ENCODE measurements around the gene FBXO45.

Gene FBXO45

GRCh38 chr3:196555295-196555694 is 13.2 kb upstream of the FBXO45 start:
- Histone ChIP-seq H3K9me3 (ENCODE audit: insufficient read depth, low read length, severe bottlenecking) (peaks cover 4% of the 10 kb centered on the region), H3K4me1 (ENCODE audit: insufficient read depth, low read length) (no peaks in the 10 kb centered on the region), H3K4me3 (ENCODE audit: low read depth in 1 of 2, low read length in 2 of 2) (no peak overlapping the region), H3K4me2 (ENCODE audit: insufficient read depth, low read length) (no peak overlapping the region), H2AFZ (ENCODE audit: low read depth, low read length) (no peak overlapping the region), H3K9ac (ENCODE audit: low read depth, low read length) (no peak overlapping the region), H4K20me1 (ENCODE audit: insufficient read depth, low read length) (no peaks in the 10 kb centered on the region), H3K27ac (ENCODE audit: low read length) (no peak overlapping the region), H3K27me3 (ENCODE audit: insufficient read depth, low read length, poor library complexity) (no peaks in the 10 kb centered on the region), H3K36me3 (ENCODE audit: insufficient read depth, low read length) (peaks cover 32% of the 10 kb centered on the region; the same call in 1 of the 2 replicates), H3K79me2 (ENCODE audit: insufficient read depth, low read length) (peaks cover 3% of the 10 kb centered on the region; the same call in 1 of the 2 replicates)
- no peak for DNase-seq
- ATAC-seq (ENCODE audit: insufficient read depth, low read depth): no peak
- TF ChIP-seq CTCF (IDR thresholded peaks at IDR 0.05; ENCODE audit: borderline replicate concordance, extremely low read depth, low read length, poor library complexity, severe bottlenecking) (no peak), EZH2 (IDR thresholded peaks at IDR 0.05; ENCODE audit: borderline replicate concordance, low read depth, low read length, severe bottlenecking) (no peak)

GRCh38 chr3:196557236-196557635 is 11.2 kb upstream of the FBXO45 start:
- Histone ChIP-seq H3K27me3 (ENCODE audit: insufficient read depth, low read length, poor library complexity) (no peaks in the 10 kb centered on the region), H3K9ac (ENCODE audit: low read depth, low read length) (no peak overlapping the region), H3K36me3 (ENCODE audit: insufficient read depth, low read length) (peaks cover 41% of the 10 kb centered on the region), H3K4me2 (ENCODE audit: insufficient read depth, low read length) (no peak overlapping the region), H4K20me1 (ENCODE audit: insufficient read depth, low read length) (no peaks in the 10 kb centered on the region), H3K79me2 (ENCODE audit: insufficient read depth, low read length) (peaks cover 8% of the 10 kb centered on the region; the same call in 1 of the 2 replicates), H3K4me3 (ENCODE audit: low read depth in 1 of 2, low read length in 2 of 2) (no peak overlapping the region), H3K9me3 (ENCODE audit: insufficient read depth, low read length, severe bottlenecking) (no peaks in the 10 kb centered on the region), H3K4me1 (ENCODE audit: insufficient read depth, low read length) (no peaks in the 10 kb centered on the region), H2AFZ (ENCODE audit: low read depth, low read length) (no peak overlapping the region), H3K27ac (ENCODE audit: low read length) (no peak overlapping the region)
- no peak for ATAC-seq (ENCODE audit: insufficient read depth, low read depth)
- TF ChIP-seq EZH2 (IDR thresholded peaks at IDR 0.05; ENCODE audit: borderline replicate concordance, low read depth, low read length, severe bottlenecking) (no peak), CTCF (IDR thresholded peaks at IDR 0.05; ENCODE audit: borderline replicate concordance, extremely low read depth, low read length, poor library complexity, severe bottlenecking) (no peak)
- DNase-seq: no peak

- DNase-seq (no peak), ATAC-seq (ENCODE audit: insufficient read depth, low read depth) (no peak)
- Histone ChIP-seq H3K9me3 (ENCODE audit: insufficient read depth, low read length, severe bottlenecking) (no peaks in the 10 kb centered on the region), H3K36me3 (ENCODE audit: insufficient read depth, low read length) (peaks cover 42% of the 10 kb centered on the region), H3K4me1 (ENCODE audit: insufficient read depth, low read length) (no peaks in the 10 kb centered on the region), H3K79me2 (ENCODE audit: insufficient read depth, low read length) (peaks cover 19% of the 10 kb centered on the region; the same call in 1 of the 2 replicates), H2AFZ (ENCODE audit: low read depth, low read length) (no peak overlapping the region), H4K20me1 (ENCODE audit: insufficient read depth, low read length) (no peaks in the 10 kb centered on the region), H3K9ac (ENCODE audit: low read depth, low read length) (no peak overlapping the region), H3K27me3 (ENCODE audit: insufficient read depth, low read length, poor library complexity) (no peaks in the 10 kb centered on the region), H3K4me3 (ENCODE audit: low read depth in 1 of 2, low read length in 2 of 2) (no peak overlapping the region), H3K4me2 (ENCODE audit: insufficient read depth, low read length) (no peak overlapping the region), H3K27ac (ENCODE audit: low read length) (no peak overlapping the region)
- TF ChIP-seq EZH2 (IDR thresholded peaks at IDR 0.05; ENCODE audit: borderline replicate concordance, low read depth, low read length, severe bottlenecking) (no peak), CTCF (IDR thresholded peaks at IDR 0.05; ENCODE audit: borderline replicate concordance, extremely low read depth, low read length, poor library complexity, severe bottlenecking) (no peak)
These were observed 10.0 kb upstream of the FBXO45 start for GRCh38 chr3:196558476-196558875.

GRCh38 chr3:196559826-196560225 is 8.6 kb upstream of the FBXO45 start:
- ATAC-seq (ENCODE audit: insufficient read depth, low read depth) (no peak), DNase-seq (no peak)
- no peaks in the 10 kb centered on the region for H3K9me3 ChIP-seq (ENCODE audit: insufficient read depth, low read length, severe bottlenecking)
- peaks cover 4% of the 10 kb centered on the region for H3K4me1 ChIP-seq (ENCODE audit: insufficient read depth, low read length)
- H3K79me2 ChIP-seq (ENCODE audit: insufficient read depth, low read length): peaks cover 31% of the 10 kb centered on the region; the same call in 1 of the 2 replicates
- peaks cover 31% of the 10 kb centered on the region for H3K36me3 ChIP-seq (ENCODE audit: insufficient read depth, low read length)
- H3K4me3 ChIP-seq (ENCODE audit: low read depth in 1 of 2, low read length in 2 of 2): no peak overlapping the region
- no peak overlapping the region for H2AFZ ChIP-seq (ENCODE audit: low read depth, low read length)
- TF ChIP-seq EZH2 (IDR thresholded peaks at IDR 0.05; ENCODE audit: borderline replicate concordance, low read depth, low read length, severe bottlenecking): no peak
- no peak for TF ChIP-seq CTCF (IDR thresholded peaks at IDR 0.05; ENCODE audit: borderline replicate concordance, extremely low read depth, low read length, poor library complexity, severe bottlenecking)
- H3K27me3 ChIP-seq (ENCODE audit: insufficient read depth, low read length, poor library complexity): no peaks in the 10 kb centered on the region
- no peak overlapping the region for H3K27ac ChIP-seq (ENCODE audit: low read length)
- no peak overlapping the region for H3K4me2 ChIP-seq (ENCODE audit: insufficient read depth, low read length)
- H3K9ac ChIP-seq (ENCODE audit: low read depth, low read length): no peak overlapping the region
- no peaks in the 10 kb centered on the region for H4K20me1 ChIP-seq (ENCODE audit: insufficient read depth, low read length)
